Left lung (tissue), 10 donors: Measurements from ENCODE around the gene SAMM50. TPM values are rescaled to one million over a fixed set of nuclear protein-coding genes. Genes with fewer than 3 reads are reported as not detected.

Experiments used
- ATAC-seq: fragments of 200-7000 bp; cut with Tn5 transposase; one replicate; pipeline ENCODE4 v1.9.1; 2020; ENCODE audit warnings: moderate library complexity
- DNase-seq, 4 donors: peaks; one replicate each; pipeline ENCODE4 v3.0.0-alpha.2; 2013 to 2020
- H3K27ac ChIP-seq, 2 donors: fragments of 200-600 bp; sonication (generic) in 1 of 2; one replicate each; pipeline versions ENCODE4 v1.5.0 to v1.8.0; 2020 to 2021
- H3K27me3 ChIP-seq, 2 donors: fragments of 200-600 bp; sonication (generic) in 1 of 2; one replicate each; pipeline versions ENCODE4 v1.5.0 to v1.8.0; 2020 to 2021
- H3K36me3 ChIP-seq, 2 donors: fragments of 200-600 bp; sonication (generic) in 1 of 2; one replicate each; pipeline versions ENCODE4 v1.5.0 to v1.8.0; 2020 to 2021
- H3K4me1 ChIP-seq, 2 donors: fragments of 200-600 bp; one replicate each; pipeline ENCODE4 v1.8.0; 2021
- H3K4me3 ChIP-seq, 2 donors: fragments of 200-600 bp; sonication (generic) in 1 of 2; one replicate each; pipeline versions ENCODE4 v1.5.0 to v1.8.0; 2020 to 2021; ENCODE audit warnings: mild to moderate bottlenecking in 1 of 2
- H3K9me3 ChIP-seq, 2 donors: fragments of 200-600 bp; sonication (generic) in 1 of 2; one replicate each; pipeline versions ENCODE4 v1.5.0 to v1.8.0; 2020 to 2021
- CTCF ChIP-seq, 2 donors: fragments of 200-600 bp; sonication (generic) in 1 of 2; IDR thresholded peaks; one replicate each; pipeline versions ENCODE4 v1.5.0 to v1.8.0; 2021; ENCODE audit warnings: antibody characterized with exemption in 2 of 2
- intact Hi-C, 2 donors: fragments of 100-400 bp; cut with DNase I; formaldehyde crosslinking; loops; one replicate each; pipeline versions ENCODE4 v1.11.2 to v1.14.2; 2022
- polyA plus RNA-seq, 6 donors: library from polyadenylated mRNA; unstranded; fragments of 120-200 nt; gene quantifications; one replicate each; pipeline ENCODE4 v1.2.1, GENCODE V29; 2013; ENCODE audit not compliant: insufficient read length in 6 of 6
- total RNA-seq, 2 donors: library from RNA; stranded (reverse); fragmentation: NEBNext Ultra II Directional; extraction: Animal tissue kit (Norgen Biotek cat#: 25700); gene quantifications; one replicate each; pipeline ENCODE4 v1.2.1, GENCODE V29; 2021
- donor health status: DM: no; HTN: yes; CAD: no.
- donor health status: DM: no; HTN: no; CAD: no.

The SAMM50 gene
- total and polyA plus RNA-seq, 8 donors = 23.3 to 66.6 (median 62.3) TPM

- peaks cover 0 to 2% of the 10 kb centered on the region in 2 donors for H3K27me3 ChIP-seq
- peaks cover 7 to 20% of the 10 kb centered on the region in 2 donors for H3K4me1 ChIP-seq
- H3K9me3 ChIP-seq = no peaks in the 10 kb centered on the region
- no peaks in the 10 kb centered on the region for H3K36me3 ChIP-seq
- no peak for ATAC-seq
- peak in 1 of 4 donors; percentile 20 for DNase-seq
- H3K27ac ChIP-seq = no peak overlapping the region
- intact Hi-C loops = no loop called here
- no peak for TF ChIP-seq CTCF (IDR thresholded peaks at IDR 0.05)
- no peak overlapping the region for H3K4me3 ChIP-seq
Observed at GRCh38 chr22:44018594-44018993, 63.4 kb downstream of the SAMM50 start.

DNA sequence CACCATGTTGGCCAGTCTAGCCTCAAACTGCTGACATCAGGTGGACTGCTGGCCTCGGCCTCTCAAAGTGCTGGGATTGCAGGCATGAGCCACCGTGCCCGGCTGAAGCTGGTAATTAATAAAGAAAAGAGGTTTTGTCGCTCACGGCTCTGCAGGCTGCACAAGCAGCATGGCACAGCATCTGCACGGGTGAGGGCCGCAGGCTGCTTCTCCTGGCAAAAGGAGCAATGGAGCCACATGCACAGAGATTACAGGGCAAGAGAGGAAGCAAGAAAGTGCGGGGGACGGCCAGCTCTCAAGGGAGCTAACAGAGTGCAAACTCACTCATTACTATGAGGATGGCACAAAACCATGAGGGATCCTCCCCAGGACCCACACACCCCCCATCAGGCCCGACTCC is 64.2 kb downstream of the SAMM50 start:
- ATAC-seq = no peak
- no peak for TF ChIP-seq CTCF (IDR thresholded peaks at IDR 0.05)

GRCh38 chr22:44019846-44020245 is 64.6 kb downstream of the SAMM50 start:
- H3K27ac ChIP-seq = no peak overlapping the region
- intact Hi-C loops = no loop called here
- no peak for TF ChIP-seq CTCF (IDR thresholded peaks at IDR 0.05)
- peaks cover 0 to 13% of the 10 kb centered on the region in 2 donors for H3K27me3 ChIP-seq
- no peaks in the 10 kb centered on the region for H3K36me3 ChIP-seq
- ATAC-seq (no peak), DNase-seq (peak in 1 of 4 donors; percentile 28)
- no peak overlapping the region for H3K4me3 ChIP-seq
- H3K4me1 ChIP-seq = peaks cover 7 to 28% of the 10 kb centered on the region in 2 donors
- H3K9me3 ChIP-seq = no peaks in the 10 kb centered on the region

More for the DNA sequence above, 64.2 kb downstream of the SAMM50 start:
- DNase-seq = peak in 1 of 4 donors; percentile 45
- H3K27ac ChIP-seq = no peak overlapping the region
- peaks cover 7 to 24% of the 10 kb centered on the region in 2 donors for H3K4me1 ChIP-seq
- intact Hi-C loops = no loop called here
- no peaks in the 10 kb centered on the region for H3K9me3 ChIP-seq
- peaks cover 0 to 9% of the 10 kb centered on the region in 2 donors for H3K27me3 ChIP-seq
- H3K4me3 ChIP-seq = no peak overlapping the region
- H3K36me3 ChIP-seq = no peaks in the 10 kb centered on the region

- no peak for DNase-seq
- no peaks in the 10 kb centered on the region for H3K9me3 ChIP-seq
- H3K4me3 ChIP-seq = no peak overlapping the region
- peaks cover 0 to 24% of the 10 kb centered on the region in 2 donors for H3K27me3 ChIP-seq
- H3K4me1 ChIP-seq = peaks cover 7 to 38% of the 10 kb centered on the region in 2 donors
- TF ChIP-seq CTCF (IDR thresholded peaks at IDR 0.05) = no peak
- intact Hi-C loops = no loop called here
- H3K36me3 ChIP-seq = no peaks in the 10 kb centered on the region
- H3K27ac ChIP-seq = peak overlapping the region in 1 of 2 donors; percentile 38
- ATAC-seq = no peak
Observed at GRCh38 chr22:44020981-44021380, 65.7 kb downstream of the SAMM50 start.

DNA sequence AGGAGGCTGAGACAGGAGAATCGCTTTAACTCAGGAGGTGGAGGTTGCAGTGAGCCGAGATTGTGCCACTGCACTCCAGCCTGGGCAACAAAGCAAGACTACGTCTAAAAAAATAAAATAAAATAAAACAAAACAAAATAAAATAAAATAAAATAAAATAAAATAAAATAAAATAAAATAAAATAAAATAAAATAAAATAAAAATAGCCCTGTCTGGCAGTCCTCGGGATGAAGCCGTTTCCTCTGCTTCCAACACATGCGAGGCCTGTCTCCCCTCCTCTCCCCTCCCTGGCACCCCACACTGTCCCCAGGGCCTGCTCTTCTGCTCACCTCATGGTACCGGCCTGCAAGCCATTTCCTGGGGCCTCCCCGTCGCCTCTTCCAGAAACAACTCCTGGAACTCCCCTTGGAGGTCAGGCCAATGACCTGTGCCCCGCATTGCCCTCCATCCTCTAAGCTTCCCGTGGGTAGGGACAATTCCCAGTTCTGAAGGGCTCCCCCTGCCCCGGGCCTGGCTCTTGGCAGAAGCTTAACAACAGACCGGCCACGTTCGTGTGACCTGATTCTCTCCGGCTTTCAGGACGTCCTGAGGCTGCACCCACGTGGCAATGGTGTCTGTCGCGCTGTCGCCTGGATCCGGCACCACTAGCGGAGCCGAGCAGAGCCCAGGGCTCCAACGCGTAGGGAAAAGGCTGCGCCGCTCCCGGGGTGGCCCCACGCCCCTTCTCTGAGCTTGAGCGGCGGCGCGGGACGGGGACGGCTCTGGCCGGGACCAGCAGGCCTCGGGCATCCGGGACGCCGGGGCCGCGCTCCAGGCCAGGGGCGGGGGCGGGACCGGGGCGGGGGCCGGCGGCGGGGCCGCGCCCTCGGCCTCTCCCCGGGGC is 68.4 kb downstream of the SAMM50 start:
- DNase-seq (peak in 3 of 4 donors; percentile 37 to 86 (median 64)), ATAC-seq (peak; percentile 60)
- Histone ChIP-seq H3K4me1 (peaks cover 7 to 61% of the 10 kb centered on the region in 2 donors), H3K36me3 (no peaks in the 10 kb centered on the region), H3K4me3 (peak overlapping the region; percentile 42 to 53), H3K27me3 (peaks cover 0 to 24% of the 10 kb centered on the region in 2 donors), H3K9me3 (no peaks in the 10 kb centered on the region), H3K27ac (peak overlapping the region; percentile 79 to 97)
- TF ChIP-seq CTCF (IDR thresholded peaks at IDR 0.05) = no peak
- intact Hi-C loops = no loop called here
